ENCODE measurements around the gene LBP.

DNA sequence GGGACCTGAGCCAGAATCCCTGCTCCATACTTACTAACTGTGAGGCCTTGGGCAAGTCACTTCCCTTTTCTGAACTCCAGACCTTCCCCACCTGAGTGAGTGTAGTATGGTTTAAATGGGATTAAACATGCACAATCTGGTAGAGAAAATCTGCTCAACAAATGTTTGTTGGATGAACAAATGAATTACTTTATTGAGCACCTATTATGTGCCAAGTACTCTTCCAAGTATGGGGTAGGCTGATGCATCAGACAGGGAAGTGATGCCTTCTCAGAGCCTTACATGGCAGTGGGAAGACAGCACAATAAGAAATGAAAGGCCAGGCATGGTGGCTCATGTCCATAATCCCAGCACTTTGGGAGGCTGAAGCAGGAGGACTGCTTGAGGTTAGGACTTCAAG lies 15.0 kb upstream of the LBP start:
- TF ChIP-seq CTCF (IDR thresholded peaks at IDR 0.05) (no peak), POLR2A (IDR thresholded peaks at IDR 0.05) (no peak), EP300 (IDR thresholded peaks at IDR 0.05) (no peak), POLR2AphosphoS5 (IDR thresholded peaks at IDR 0.05) (no peak)

Data from sigmoid colon (tissue), 4 donors.